GM21526 (cell line): ENCODE data around the gene MAD1L1.

Experiments used
- ATAC-seq: cut with Tn5 transposase; IDR thresholded peaks from one replicate; pipeline ENCODE4 v1.9.1; 2021; ENCODE audit warnings: moderate library complexity; ENCODE audit not compliant: unreplicated experiment, low FRiP score

The MAD1L1 gene

DNA sequence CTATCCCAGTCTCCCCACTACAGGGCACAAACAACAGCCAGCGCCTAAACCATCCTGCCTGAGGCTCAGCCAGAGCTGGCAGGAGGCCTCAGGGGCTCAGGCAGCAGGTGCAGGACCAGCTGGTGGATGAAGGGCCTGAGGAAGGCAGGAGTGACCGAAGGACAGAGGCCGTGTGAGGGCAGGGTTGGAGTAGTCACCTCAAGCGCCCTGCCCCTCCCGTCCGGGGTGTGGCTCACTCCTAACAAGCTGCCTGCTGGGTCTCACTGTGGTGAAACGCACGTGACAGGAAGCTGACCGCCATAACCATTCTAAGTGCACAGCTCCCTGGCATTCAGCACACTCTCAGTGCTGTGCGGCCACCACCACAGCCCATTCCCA is 281.6 kb downstream of the MAD1L1 start:
- ATAC-seq = no peak

DNA sequence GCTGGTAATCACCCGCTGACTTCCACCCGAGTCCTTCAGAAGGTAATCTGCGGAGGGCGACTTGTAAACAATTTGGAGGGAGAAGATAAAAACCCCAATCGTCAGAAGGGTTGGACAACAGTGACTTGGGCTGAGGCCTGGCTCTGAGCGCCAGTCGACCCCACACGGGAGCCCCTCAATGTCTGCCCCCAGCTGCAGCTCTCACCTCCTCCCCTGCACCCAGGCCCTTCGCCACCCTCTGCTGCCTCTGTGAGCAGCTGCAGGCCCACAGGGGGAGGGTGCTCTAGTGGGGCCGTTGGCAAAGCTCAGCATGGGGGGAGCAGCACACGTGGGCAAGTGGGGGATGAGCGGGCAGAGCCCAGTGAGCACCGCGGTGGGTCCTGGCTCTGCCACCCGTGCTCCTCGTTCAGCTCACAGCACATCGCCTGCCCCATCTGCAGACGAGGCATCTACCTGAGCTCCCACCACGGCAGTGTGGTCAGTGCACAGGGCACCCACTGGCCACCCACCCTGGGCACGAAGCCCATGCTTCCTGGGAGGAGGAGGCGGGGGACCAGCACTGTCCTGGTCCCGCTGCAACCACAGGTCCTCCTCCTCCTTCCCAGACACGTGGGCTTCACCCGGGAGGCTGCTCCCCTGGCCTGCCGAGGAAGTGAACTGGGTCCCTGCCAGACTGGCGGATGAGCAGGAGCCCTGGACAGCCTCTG is 282.1 kb downstream of the MAD1L1 start:
- ATAC-seq = no peak

DNA sequence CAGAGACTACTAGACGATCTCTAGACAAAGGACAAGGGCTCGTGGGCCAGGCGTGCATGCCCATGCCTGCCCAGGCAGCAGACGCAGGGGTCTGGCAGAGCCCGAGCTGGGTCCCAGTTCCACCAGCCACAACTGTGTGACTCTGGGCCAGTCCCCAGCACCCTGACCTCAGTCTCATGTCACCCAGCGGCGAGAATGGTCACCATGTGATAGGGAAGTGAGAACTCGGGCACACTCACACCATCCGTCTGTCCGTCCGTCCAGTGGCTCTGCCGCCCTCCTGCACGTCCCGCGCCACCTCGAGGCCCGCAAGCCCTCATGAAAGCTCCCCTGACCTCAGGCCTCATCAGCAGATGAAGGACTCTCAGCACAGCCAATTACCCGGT is 282.7 kb downstream of the MAD1L1 start:
- ATAC-seq = no peak

DNA sequence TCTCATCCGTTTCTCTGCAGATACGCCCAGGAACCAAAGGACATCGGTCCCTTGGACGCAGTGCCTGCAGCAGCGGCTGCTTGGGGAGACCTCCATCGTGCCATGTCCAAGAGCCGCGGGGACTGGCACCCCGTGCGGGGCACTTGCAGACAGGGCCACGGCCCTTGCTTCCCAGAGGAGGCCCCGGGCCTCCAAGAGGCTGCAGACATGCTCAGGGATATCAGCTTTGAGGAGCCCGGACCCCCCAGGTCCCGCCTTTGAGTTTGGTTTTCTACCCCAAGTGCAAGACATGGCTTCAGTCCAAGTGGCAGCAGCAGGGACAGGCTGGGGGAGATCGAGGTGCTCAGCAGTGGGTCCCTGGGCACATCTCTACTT is 283.1 kb downstream of the MAD1L1 start:
- no peak for ATAC-seq

DNA sequence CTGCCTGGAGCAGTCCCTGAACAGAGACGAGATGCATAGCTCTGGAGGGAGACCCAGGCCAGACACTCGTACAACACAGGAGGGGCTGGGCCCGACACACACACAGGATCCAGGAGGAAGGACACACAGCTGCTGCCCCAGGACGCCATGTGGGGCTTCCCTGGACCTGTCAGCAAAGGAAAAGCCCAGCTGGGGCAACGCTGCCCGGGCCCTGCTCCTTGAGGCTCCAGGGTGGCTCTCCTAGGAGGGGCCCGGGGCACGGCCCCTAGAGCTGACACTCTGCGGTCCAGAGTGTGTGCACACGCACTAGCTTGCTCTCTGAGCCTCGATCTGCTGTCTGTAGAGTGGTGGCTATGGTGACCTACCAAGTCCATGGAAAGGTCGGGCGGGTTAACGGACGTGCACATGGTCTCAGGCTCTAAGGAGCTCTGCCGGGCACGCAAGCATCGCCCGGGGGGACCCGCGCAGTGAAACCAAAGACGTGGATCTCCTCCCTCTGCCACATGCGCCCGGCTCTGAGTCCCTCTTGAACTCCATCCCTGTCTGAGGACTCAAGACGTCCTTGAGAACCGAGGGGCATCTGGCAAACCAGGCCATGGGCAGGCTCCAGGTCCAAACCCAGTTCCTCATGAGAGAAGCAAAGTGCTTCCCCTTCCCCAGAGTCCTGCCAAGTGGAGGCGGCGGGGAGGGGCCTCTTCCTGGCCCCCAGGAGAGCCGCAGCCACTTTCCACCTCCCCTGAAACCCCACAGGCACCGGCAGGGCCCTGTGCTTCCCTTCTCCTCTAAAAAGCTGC is 283.7 kb downstream of the MAD1L1 start:
- ATAC-seq = no peak

DNA sequence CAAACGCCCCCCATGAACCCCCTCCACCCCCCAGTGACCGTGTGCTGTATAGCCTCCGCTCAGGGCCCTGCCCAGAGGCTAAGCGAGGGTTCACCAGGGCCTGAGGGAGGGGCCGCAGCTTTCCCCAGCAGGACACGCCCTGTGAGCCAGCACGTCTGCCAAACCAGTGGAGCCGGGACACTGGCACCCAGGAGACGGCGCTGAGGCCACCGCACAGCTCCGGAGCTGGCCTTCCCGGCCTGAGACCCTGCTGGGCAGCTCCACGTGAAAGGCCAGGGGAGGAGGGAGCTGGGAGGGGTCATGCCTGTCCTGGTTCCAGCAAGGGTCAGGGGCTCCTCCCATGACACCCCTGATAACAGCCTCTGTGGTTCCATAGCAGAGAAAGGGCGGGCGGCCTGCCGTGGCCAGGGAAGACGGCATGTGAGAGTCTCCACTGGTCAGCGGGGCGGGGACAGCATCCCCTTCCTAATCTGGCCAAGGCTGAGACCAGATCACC is 284.4 kb downstream of the MAD1L1 start:
- no peak for ATAC-seq

DNA sequence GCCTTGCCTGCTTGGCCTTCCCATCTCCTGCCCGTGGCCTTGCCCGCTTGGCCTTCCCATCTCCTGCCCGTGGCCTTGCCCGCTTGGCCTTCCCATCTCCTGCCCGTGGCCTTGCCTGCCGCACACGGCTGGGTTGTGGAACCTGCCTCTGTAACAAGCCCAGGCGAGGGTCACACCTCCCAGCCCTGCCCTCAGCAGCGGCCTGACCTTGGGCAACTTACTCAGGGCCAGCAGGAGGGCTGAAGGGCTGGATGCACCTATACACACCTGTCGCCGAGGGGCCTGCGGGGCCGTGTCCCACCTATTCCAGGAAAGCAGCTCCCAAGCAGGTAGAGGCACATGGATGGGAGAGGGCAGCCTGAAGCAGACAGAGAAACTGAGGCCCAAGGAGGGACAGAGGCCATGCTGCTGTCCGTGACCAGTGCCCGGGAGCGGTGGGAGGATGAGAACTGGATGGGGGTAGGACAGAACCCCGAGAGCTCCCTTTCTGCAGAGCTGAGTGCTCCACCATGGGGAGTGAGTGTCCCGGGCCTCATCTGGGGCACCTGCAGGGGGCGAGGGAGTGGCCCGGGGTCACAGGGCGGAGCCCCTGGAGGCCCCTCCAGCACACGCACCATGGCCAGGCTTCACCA is 285.0 kb downstream of the MAD1L1 start:
- ATAC-seq = no peak

DNA sequence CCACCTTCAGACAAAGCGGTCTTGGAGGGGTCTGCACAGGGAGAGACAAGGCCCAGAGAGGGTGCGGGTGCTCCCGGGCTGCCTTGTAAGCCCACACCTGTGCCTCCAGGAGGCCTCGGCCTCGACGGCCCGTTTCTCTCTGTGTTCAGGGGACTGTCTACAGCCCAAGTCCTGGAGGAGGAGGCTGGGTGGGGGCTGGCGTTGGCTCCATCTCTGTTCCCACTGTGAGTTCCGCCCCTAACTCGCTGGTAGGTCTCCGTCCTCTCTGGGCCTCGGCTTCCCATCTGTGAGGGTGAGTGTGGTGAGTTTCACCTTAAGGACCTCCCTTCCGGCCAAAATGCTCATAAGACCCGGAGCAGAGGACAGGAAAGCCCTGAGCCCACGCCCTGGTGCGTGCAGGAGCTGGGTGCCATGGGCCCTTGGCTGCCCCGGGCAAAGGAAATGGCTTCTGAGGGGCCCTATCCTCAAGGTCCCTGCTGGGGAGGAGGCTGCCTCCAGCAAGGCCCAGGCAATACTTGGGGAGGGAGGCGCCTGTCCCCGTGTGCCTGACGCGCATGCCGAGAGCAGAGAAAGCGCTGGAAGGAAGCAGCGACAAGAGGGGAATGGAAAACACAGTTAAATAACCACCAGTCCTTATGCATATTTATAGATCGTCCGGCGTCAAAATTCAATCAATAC is 285.8 kb downstream of the MAD1L1 start:
- ATAC-seq = no peak

DNA sequence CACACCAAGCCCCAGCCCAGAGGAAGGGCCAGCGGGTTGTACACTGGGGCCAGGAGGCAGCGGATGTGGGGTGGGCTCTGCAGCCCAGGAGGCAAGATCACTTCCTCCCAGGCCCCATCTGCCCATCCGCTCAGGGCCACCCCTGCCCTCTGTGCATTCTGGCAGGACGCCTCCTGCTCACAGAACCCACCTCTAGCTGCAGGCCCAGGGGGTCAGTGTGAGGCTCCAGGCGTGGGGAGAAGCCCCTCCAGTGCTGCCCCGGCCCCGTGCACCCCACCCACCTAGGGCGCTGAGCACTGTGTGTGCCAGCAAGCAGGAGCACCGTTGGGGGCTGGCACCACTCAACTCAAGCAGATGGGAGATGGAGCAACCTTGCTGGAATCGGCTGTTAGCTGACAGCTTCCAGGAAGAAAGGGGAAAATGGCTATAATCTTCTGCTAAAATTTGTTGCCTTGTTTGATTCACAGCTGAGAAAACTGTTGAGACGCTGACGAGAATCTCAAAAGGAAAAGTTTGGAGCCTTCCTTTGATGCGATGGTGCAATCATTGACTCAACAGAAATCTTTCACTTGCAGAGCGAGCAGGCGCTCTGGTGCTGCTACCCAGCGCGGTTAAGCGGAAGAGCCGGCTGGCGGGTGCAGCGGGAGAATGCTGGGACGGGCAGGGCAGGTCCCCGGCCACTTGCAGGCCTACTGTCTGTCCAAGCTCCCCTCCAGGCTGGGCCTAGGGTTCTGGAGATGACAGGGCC is 286.5 kb downstream of the MAD1L1 start:
- ATAC-seq = no peak

DNA sequence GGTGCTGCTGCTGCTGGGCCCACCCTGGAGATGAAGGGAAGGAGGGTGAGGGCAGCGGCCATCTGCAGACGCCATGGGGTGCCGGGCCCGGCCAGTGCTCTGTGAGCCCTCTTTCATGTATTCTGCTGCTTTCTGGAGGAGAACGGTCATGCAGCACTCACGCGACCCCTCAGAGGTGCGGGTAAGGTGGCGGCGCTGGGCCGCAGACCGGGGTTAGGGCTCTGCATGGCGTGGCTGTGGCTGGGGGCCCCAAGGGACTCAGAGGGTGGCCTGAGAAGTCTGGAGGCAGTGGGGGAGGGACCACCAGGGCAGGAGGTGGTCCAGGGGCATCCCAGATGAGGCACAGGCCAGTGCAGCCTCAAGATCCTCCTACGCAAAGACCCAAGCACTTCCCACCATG is 287.2 kb downstream of the MAD1L1 start:
- no peak for ATAC-seq

DNA sequence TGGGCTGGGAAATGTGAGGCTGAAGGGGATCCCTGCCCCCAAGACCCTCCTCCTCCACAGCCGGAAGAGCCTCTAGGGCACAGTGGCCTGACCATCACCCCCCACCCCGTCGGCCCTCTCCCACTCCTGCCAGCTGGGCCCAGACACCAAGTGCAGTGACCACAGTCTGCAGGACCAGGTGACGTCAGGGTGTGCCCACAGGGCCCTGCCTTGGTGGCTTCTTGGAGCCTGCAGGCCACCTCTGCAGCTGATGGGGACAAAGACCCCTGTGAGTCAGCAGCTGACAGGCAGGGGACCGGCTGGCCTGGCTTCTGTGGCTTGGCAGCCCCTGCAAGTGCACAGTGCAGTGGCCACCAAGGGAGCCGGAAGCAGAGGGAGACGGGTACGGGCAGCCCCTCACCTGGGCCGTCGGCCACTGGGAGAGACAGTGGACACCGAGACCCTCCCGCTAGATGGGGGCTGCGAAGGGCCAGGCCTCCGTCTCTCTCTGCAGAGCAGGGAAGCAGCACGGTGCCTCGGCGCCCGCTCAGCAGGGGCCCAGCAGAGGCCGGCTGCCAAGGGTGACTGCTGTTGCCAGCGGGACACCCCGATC is 288.0 kb downstream of the MAD1L1 start:
- no peak for ATAC-seq

DNA sequence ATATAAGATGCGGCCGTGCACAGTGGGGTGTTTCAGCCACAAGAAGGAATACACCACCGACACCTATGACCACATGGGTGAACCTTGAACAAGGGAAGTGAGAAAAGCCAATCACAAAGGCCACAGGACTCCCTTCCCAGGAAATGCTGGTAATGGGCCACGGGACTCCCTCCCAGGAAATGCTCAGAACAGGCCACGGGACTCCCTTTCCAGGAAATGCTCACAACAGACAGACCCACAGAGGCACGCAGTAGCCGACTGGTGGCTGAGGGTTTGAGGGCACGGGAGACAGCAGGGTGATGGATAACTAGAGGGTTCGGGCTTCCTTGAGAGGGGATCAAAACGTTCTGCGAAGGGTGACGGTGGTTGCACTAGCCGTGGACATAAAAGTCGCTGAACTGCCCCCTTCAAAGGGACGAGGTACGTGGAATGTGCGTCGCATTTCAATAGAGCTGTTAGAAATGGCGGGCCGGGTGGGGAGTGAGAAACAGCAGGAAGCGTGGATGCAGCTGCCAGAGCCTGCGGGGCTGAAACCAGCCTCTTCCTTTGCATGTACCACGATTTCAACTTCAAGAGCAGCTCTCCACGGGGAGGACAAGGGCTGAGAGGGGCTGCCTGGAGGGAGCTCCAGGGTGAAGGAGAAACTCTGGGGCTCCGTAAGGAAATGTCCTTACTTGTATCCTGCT is 288.7 kb downstream of the MAD1L1 start:
- no peak for ATAC-seq

DNA sequence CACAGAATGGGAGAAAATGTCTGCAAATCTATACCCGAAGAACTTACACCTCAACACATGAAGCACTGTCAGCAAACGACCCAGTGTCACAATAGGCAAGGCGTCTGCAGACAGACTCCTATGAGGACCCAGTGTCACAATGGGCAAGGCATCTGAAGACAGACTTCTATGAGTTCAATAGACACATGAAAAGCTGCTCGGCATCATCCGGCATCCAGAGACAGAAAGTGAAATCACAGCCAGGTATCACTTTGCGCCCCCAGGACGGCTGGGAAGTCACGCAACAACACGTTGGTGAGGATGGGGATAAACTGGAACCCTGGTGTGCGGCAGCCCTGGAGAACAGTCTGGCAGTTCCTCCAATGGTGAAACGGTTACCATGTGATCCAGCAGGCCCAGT is 289.4 kb downstream of the MAD1L1 start:
- no peak for ATAC-seq

DNA sequence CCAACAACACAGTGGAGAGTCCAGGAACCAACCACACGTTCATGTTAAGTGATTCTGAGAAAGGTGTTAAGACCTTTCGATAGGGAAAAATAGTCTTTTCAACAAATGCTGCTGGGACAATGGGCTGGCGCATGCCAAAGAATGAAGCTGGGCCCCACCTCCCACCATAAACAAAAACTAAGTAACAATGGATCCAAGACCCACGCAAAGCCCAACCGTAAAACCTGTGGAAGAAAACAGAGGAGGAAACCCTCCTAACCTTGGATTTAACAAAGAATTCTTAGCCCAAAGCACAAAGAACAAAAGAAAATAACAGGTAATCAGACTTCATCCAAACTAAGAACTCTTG is 289.8 kb downstream of the MAD1L1 start:
- ATAC-seq = no peak

DNA sequence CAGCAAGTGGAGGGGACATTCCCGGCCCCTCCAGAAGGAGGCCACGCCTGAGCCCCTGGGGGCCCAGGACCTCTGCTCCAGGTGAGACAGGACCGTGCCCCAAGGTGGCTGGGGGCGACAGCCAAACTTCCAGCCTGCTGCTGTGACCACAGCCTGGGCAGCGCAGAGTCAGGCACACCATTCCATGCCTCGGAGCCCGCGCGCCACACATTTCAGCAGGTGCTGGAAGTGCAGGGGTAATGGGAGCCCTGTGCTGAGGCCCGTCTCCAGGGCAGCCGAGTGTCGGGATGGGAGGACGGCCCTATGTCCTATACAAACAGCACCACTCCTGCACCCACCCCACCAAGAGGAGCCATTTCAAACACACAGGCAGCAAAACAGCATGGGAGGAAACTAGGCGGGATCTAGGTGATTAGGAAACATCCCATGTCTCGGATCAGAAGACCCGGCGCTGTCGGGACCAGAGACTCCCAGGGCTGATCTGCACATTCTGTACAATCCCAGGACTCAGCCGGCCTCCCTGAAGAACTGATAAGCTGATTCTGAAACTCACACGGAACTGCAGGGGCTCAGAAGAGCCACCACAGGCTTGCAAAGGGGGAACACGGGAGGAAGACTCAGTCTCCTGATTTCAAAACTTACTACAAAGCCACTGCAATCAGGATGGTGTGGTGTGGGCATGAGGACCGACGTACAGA is 290.4 kb downstream of the MAD1L1 start:
- ATAC-seq = no peak

DNA sequence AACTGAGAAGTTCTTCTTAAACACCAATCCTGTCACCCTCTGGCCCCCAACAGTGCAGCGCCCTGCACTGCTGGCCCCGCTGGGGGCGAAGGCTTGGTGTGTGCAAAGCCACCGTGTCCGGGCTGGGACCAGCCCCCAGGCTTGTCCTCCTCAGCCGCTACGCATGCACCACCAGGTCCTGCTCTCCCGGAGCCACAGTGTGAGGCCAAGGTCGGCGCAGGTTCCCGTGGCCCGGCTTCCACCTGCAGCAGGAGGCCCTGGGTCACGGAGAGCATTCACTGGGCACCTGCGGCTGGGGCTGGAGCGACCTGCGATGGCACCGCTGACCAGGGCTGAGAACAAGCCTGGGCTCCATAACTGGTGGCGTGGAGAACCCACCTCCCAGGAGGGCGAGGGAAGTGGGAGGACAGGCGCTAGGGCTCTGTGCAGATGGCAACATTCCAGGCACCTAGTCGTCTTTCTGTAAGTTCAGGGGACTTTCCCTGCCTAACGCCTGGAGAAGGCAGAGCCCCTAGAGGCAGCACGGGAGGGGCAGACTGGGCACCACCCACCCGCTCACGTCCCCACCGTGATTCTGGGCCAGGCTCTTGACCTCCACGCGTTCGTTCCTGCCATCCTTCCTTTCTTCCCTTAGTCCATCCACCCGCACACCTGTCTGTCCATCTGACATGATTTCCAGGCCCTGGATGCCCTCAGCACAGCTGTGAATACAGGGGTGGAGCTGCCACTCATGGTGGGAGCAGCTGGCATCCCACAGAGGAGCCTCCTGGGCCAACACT is 291.1 kb downstream of the MAD1L1 start:
- no peak for ATAC-seq

DNA sequence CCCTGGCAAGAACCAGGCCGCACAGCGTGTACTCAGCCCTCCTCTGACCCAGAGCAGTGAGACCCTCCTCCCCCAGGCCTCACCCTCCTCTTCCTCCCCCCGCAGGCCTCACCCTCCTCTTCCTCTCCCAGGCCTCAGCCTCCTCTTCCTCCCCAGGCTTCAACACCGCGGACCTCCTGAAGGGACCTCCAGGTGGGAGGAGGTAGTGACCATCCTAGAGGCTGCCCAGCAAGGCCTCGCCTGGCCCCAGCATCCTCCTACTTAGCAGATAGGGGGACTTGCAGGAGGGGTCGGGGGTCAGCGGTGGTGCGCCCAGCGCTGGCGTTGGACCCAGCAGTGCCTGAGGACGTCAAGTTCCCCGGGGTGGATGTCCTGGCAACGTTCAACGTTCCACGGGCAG is 291.9 kb downstream of the MAD1L1 start:
- ATAC-seq = peak; percentile 12

DNA sequence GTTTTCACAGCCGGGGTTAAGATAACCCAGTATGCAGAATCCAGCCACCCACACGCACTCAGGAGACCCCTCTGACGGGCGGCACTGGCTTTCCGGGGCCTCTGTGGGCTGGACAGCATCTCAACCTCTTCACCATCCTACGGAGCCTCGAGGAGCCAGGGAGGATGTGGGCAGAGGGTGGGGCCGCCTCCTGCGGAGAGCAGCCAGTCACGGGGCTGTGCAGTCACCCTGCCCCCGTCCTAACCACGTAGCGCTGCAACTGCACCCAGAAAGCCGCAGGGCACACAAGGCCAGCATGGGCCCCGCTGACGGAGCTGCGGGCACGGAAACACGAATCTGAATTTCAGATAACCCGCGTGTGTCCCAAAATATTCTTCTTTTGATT is 292.4 kb downstream of the MAD1L1 start:
- peak; percentile 80 for ATAC-seq
